K562 (cell line): ENCODE data around the gene OR5K2. TPM values are rescaled to one million over a fixed set of nuclear protein-coding genes. Genes with fewer than 3 reads are reported as not detected.
A peak's percentile ranks its signal among the peaks of the same experiment; 100 is the strongest.

Experiments
- ATAC-seq: fragments of 200-7000 bp; cut with Tn5 transposase; 3 replicates; pipeline ENCODE4 v1.9.1; 2020; ENCODE audit warnings: moderate library complexity
- BruUV-seq: library from RNA; stranded (reverse); fragments of 400-500 nt; replicated peaks from 2 replicates; lab custom pipeline; 2021; lab: Mats Ljungman, UMichigan
- CTCF ChIA-PET: fragments of 300-600 bp; formaldehyde crosslinking; extraction: SDS; loops from one replicate; lab custom pipeline; 2021; ENCODE audit warnings: low intra/inter-chr PET ratio; lab: Yijun Ruan, JAX
- POLR2A ChIA-PET: fragments of 300-600, 350-650 bp; sonication (Branson Sonifier 250); formaldehyde crosslinking; extraction: SDS; loops from one replicate; lab custom pipeline; 2021; ENCODE audit warnings: antibody characterized with exemption, inconsistent platforms; lab: Yijun Ruan, JAX
- DNase-seq, 4 experiments: peaks; one replicate each; pipeline versions ENCODE4 v3.0.0 to v3.0.0-alpha.2; 2011 to 2018; ENCODE audit warnings: low spot score in 3 of 4, mixed read lengths in 3 of 4; ENCODE audit errors: extremely low read depth in 1 of 4
- FAIRE-seq: peaks from 2 replicates; lab custom pipeline; 2011; peaks lifted over from hg19 to GRCh38; lab: Jason Lieb, UNC
- H2AFZ ChIP-seq: 2 replicates; pipeline ENCODE4 v1.6.0; 2011; ENCODE audit warnings: low read depth, low read length, control low read depth, inconsistent platforms
- H3K27ac ChIP-seq: fragments of 200-600 bp; 3 replicates; pipeline ENCODE4 v1.8.0; 2011; ENCODE audit warnings: low read depth, mild to moderate bottlenecking, control low read depth, inconsistent platforms, low read length, moderate library complexity, mixed read lengths; ENCODE audit errors: extremely low read depth
- H3K27me3 ChIP-seq, 2 experiments: fragments of 300-600 bp in 1 of 2; 2 replicates in 1 of 2; 3 replicates in 1 of 2; pipeline versions ENCODE4 v1.6.0 to v1.8.0; 2011; ENCODE audit warnings: inconsistent platforms in 2 of 2, low read length in 2 of 2, mild to moderate bottlenecking in 1 of 2, mixed read lengths in 1 of 2, moderate library complexity in 1 of 2; ENCODE audit not compliant: control insufficient read depth in 2 of 2, insufficient read depth in 2 of 2
- H3K36me3 ChIP-seq: fragments of 300-600 bp; 3 replicates; pipeline ENCODE4 v1.8.0; 2011; ENCODE audit warnings: mild to moderate bottlenecking, low read length, inconsistent platforms; ENCODE audit not compliant: control insufficient read depth, insufficient read depth
- H3K4me1 ChIP-seq, 2 experiments: fragments of 200-600 bp in 1 of 2; replicated peaks in 1 of 2; 2 replicates in 1 of 2; 3 replicates in 1 of 2; pipeline versions ENCODE4 v1.5.1 to v1.8.0; 2011; ENCODE audit warnings: inconsistent platforms in 2 of 2, low read length in 2 of 2, mild to moderate bottlenecking in 1 of 2, mixed read lengths in 1 of 2, moderate library complexity in 1 of 2; ENCODE audit not compliant: control insufficient read depth in 2 of 2, insufficient read depth in 2 of 2
- H3K4me2 ChIP-seq: 2 replicates; pipeline ENCODE4 v1.6.1; 2011; ENCODE audit warnings: low read length, control low read depth, inconsistent platforms, mixed read lengths; ENCODE audit not compliant: insufficient read depth
- H3K4me3 ChIP-seq: fragments of 200-600 bp; sonication (generic), shearing (Covaris generic); 2 replicates; pipeline ENCODE4 v1.5.1; 2016; ENCODE audit warnings: control low read depth, inconsistent platforms
- H3K79me2 ChIP-seq: fragments of 200-600 bp; 3 replicates; pipeline ENCODE4 v1.8.0; 2011; ENCODE audit warnings: low read length, inconsistent platforms; ENCODE audit not compliant: control insufficient read depth, insufficient read depth
- H3K9ac ChIP-seq, 2 experiments: 2 replicates each; pipeline versions ENCODE4 v1.6.0 to v1.6.1; 2011; ENCODE audit warnings: low read depth in 2 of 2, low read length in 2 of 2, control low read depth in 1 of 2, inconsistent platforms in 1 of 2, mild to moderate bottlenecking in 1 of 2, mixed read lengths in 1 of 2; ENCODE audit not compliant: insufficient read depth in 1 of 2
- H3K9me1 ChIP-seq: one replicate; pipeline ENCODE4 v1.6.0; 2011; ENCODE audit warnings: inconsistent platforms, mild to moderate bottlenecking, low read length, moderate library complexity; ENCODE audit not compliant: control insufficient read depth, insufficient read depth
- H3K9me3 ChIP-seq: replicated peaks from 2 replicates; pipeline ENCODE4 v1.5.1; 2011; ENCODE audit warnings: low read depth, low read length, inconsistent platforms; ENCODE audit not compliant: control insufficient read depth, insufficient read depth
- H4K20me1 ChIP-seq: replicated peaks from 2 replicates; pipeline ENCODE4 v1.6.1; 2011; ENCODE audit warnings: low read length, inconsistent platforms, mixed read lengths; ENCODE audit not compliant: control insufficient read depth, insufficient read depth
- GTF2E2 ChIP-seq: fragments of 200-800 bp; sonication (Bioruptor generic); IDR thresholded peaks from 2 replicates; pipeline ENCODE4 v1.6.1; 2016; ENCODE audit warnings: missing genetic modification characterization, missing compliant biosample characterization
- ILK ChIP-seq: fragments of 450-650 bp; IDR thresholded peaks from 2 replicates; pipeline ENCODE4 v1.6.1; 2016; ENCODE audit warnings: missing genetic modification characterization, low read depth, mild to moderate bottlenecking, missing compliant biosample characterization, moderate library complexity, borderline replicate concordance
- MTA1 ChIP-seq: fragments of 450-650 bp; IDR thresholded peaks from 2 replicates; pipeline ENCODE4 v1.6.1; 2017; ENCODE audit warnings: borderline replicate concordance
- POLR2A ChIP-seq: fragments of 450-650 bp; conservative IDR thresholded peaks from 2 replicates; pipeline ENCODE4 v1.6.1; 2016
- ZNF174 ChIP-seq: fragments of 250-450 bp; sonication (Bioruptor Pico); IDR thresholded peaks from 2 replicates; pipeline ENCODE4 v1.4.0; 2020; ENCODE audit warnings: mild to moderate bottlenecking
- ZNF224 ChIP-seq: sonication (generic); formaldehyde crosslinking; IDR thresholded peaks from 2 replicates; pipeline ENCODE4 v1.8.0; 2022; ENCODE audit warnings: mild to moderate bottlenecking, missing genetic modification reagents
- ZNF347 ChIP-seq: fragments of 450-650 bp; formaldehyde crosslinking; IDR thresholded peaks from 2 replicates; pipeline ENCODE4 v1.4.0; 2020; ENCODE audit warnings: low read depth, mild to moderate bottlenecking, moderate library complexity
- WGBS: fragments of 100-300 bp; shearing (Covaris generic); methylation state at CpG from one replicate; pipeline ENCODE4 v1.1.6; 2016; ENCODE audit warnings: low coverage, mixed read lengths; ENCODE audit not compliant: insufficient coverage; ENCODE audit errors: missing lambda C conversion rate; 5-methylcytosine and 5-hydroxymethylcytosine counted together
- in situ Hi-C: fragments of 300-500 bp; cut with MboI; formaldehyde crosslinking; loops from 4 replicates; pipeline ENCODE4 v1.15.0; 2018; ENCODE audit warnings: inconsistent platforms, mixed read lengths
- intact Hi-C: fragments of 100-400 bp; cut with micrococcal nuclease; formaldehyde crosslinking; loops from 2 replicates; pipeline ENCODE4 v1.14.2; 2022
- polyA plus RNA-seq, 8 experiments: library from polyadenylated mRNA; depleted of rRNA in 4 of 8; stranded (reverse) in 5 of 8; unstranded in 3 of 8; fragments of >200 nt; fragmentation: Nextera tagmentation in 2 of 8; fragmentation: Illumina TruSeq in 1 of 8; extraction: Ambion mirVana in 2 of 8; extraction: Trizol in 1 of 8; gene quantifications; 2 replicates each; pipeline versions ENCODE4 v1.2.1 to v1.2.3, GENCODE V29; 2011 to 2014; ENCODE audit warnings: inconsistent platforms in 1 of 8, missing spikeins in 1 of 8
- total RNA-seq, 7 experiments: library from RNA; depleted of rRNA in 6 of 7; stranded (reverse); fragments of >200 nt in 6 of 7; fragmentation: Illumina TruSeq in 2 of 7; extraction: Trizol in 2 of 7; gene quantifications; 2 replicates each; pipeline versions ENCODE4 v1.2.1 to v1.2.3, GENCODE V29; 2011 to 2021; ENCODE audit warnings: low replicate concordance in 1 of 7
- TF ChIP-seq, protein P1 (sequence below): fragments of 250-450 bp; sonication (Bioruptor Pico); IDR thresholded peaks from 2 replicates; pipeline ENCODE4 v1.8.0; 2021; ENCODE audit warnings: moderate library complexity, mild to moderate bottlenecking, inconsistent platforms

The OR5K2 gene
- total and polyA plus RNA-seq, 9 of the 15 experiments (the other 6 are each of a cell fraction or from before 2014, with no cell fraction given), result not detected

DNA sequence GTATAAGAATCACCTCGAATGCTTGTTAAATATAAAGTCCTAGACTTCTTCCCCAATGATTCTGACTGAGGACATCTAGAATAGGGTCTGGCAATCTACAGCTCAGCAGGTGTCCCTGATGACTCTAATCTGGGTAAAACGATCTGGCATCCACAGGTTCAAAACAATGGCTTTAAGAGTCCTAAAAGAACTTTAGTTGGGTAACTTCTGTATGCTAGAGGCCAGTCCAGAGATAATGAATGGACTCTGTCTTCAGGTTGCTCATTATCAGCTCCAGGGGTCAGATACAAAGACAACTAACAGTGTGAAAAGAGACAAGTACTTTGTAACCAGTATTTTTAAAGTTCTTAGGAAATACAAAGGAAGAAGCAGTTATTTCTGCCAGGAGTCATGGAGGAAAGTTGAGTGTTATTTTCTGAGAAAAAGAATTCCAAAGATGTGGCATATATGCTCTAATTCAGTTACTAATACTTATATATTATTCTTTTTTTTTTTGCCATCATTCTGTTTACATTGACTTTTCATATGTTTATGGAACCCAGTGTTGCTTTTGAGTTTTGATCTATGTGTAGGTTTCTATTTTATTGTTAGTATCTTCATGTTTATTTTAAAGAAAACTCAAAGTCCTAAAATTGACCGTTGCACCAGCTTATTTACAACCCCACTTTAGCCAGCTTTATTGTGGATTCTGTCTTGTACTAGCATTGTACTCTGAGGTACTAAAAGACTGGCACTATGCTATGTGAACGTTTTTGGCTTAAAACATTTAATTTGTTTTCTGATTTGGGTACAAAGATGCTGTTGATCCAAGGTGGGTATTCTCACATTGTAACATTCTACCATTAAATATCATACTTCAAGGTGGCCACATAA lies 31.2 kb downstream of the OR5K2 start:
- POLR2A ChIA-PET, result no interaction called here

More for the DNA sequence above, 31.2 kb downstream of the OR5K2 start:
- Histone ChIP-seq H3K4me1 (peaks cover 6 to 9% of the 10 kb centered on the region in 2 experiments; a peak in 3 of 5 replicates), H3K9ac (no peak overlapping the region), H3K9me3 (no peaks in the 10 kb centered on the region), H3K79me2 (no peaks in the 10 kb centered on the region), H3K27me3 (no peaks in the 10 kb centered on the region), H2AFZ (0 out of 2 replicates have a peak overlapping the region, but pooled peaks have one; percentile 28), H3K9me1 (no peaks in the 10 kb centered on the region), H3K4me3 (no peak overlapping the region), H3K36me3 (no peaks in the 10 kb centered on the region), H3K27ac (no peak overlapping the region), H3K4me2 (no peak overlapping the region), H4K20me1 (no peaks in the 10 kb centered on the region)
- FAIRE-seq, result peak; percentile 64
- DNase-seq, result peak in 1 of 4 experiments; percentile 18
- WGBS, result 13% methylated on average over 4 of the region's 4 CpGs
- TF ChIP-seq ZNF224 (CRISPR knock-in tag) (no peak), ILK (tag) (no peak), POLR2A (no peak), ZNF174 (CRISPR knock-in tag) (no peak), MTA1 (no peak), ZNF347 (CRISPR knock-in tag) (no peak), GTF2E2 (tag) (no peak)
- TF ChIP-seq, protein P1, sequence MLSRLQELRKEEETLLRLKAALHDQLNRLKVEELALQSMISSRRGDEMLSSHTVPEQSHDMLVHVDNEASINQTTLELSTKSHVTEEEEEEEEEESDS (CRISPR knock-in tag), result no peak
- BruUV-seq, result no TSS peak
- peak; percentile 61 for ATAC-seq
- CTCF ChIA-PET, result no interaction called here
- in situ Hi-C loops (no loop called here), intact Hi-C loops (no loop called here)
